HCT116 (cell line): Measurements from ENCODE around the gene TNPO1. TPM values are rescaled to one million over a fixed set of nuclear protein-coding genes. Genes with fewer than 3 reads are reported as not detected.
"Not testable (repeated sequence)": the region's sequence is repeated elsewhere in the genome, so short reads cannot be mapped to it uniquely, and the experiment has no call there.

Source experiments
- ATAC-seq: fragments of 200-7000 bp; cut with Tn5 transposase; 2 replicates; pipeline ENCODE4 v1.9.1; 2020; ENCODE audit warnings: mild to moderate bottlenecking, moderate library complexity
- BruUV-seq: library from RNA; stranded (reverse); fragments of 400-500 nt; replicated peaks from 2 replicates; lab custom pipeline; 2021; lab: Mats Ljungman, UMichigan
- CTCF ChIA-PET: fragments of 300-600 bp; sonication (Branson Sonifier 250); formaldehyde crosslinking; loops from one replicate; lab custom pipeline; 2021; ENCODE audit warnings: antibody characterized with exemption; lab: Charles Lee
- POLR2A ChIA-PET: fragments of 300-600, 350-600 bp; sonication (Branson Sonifier 250); formaldehyde crosslinking; loops from one replicate; lab custom pipeline; 2021; ENCODE audit warnings: antibody characterized with exemption; lab: Charles Lee
- RAD21 ChIA-PET, 2 experiments: fragments of 300-600 bp; sonication (Branson Sonifier 250); formaldehyde crosslinking; loops; one replicate each; lab custom pipeline; 2023; ENCODE audit warnings: low total read pairs in 2 of 2; ENCODE audit not compliant: uncharacterized antibody in 2 of 2, unreplicated experiment in 2 of 2, low non-redundant PET in 1 of 2; lab: Charles Lee
- DNase-seq: peaks from one replicate; pipeline ENCODE4 v3.0.0-alpha.2; 2010; ENCODE audit warnings: low read depth, low spot score
- H2AFZ ChIP-seq: fragments of 200-600 bp; shearing (Covaris generic), sonication (generic); 2 replicates; pipeline ENCODE4 v1.6.1; 2017; ENCODE audit warnings: low read depth, mixed run types, mixed read lengths, antibody characterized with exemption, low read length; ENCODE audit not compliant: poor library complexity, severe bottlenecking
- H3K27ac ChIP-seq: 2 replicates; pipeline ENCODE4 v1.5.1; 2012; ENCODE audit warnings: low read depth, low read length
- H3K27me3 ChIP-seq: fragments of 200-600 bp; sonication (generic); 2 replicates; pipeline ENCODE4 v1.6.1; 2016; ENCODE audit warnings: mixed run types, low read length, mixed read lengths; ENCODE audit not compliant: insufficient read depth
- H3K36me3 ChIP-seq, 2 experiments: fragments of 200-500 bp in 1 of 2; fragments of 200-600 bp in 1 of 2; sonication (Bioruptor generic) in 1 of 2; sonication (generic) in 1 of 2; 2 replicates each; pipeline versions ENCODE4 v1.5.1 to v1.6.1; 2014 to 2016; ENCODE audit warnings: low read length in 2 of 2, inconsistent platforms in 1 of 2, mixed read lengths in 1 of 2, mixed run types in 1 of 2; ENCODE audit not compliant: insufficient read depth in 2 of 2, control insufficient read depth in 1 of 2
- H3K4me1 ChIP-seq, 2 experiments: fragments of 200-600 bp in 1 of 2; sonication (generic) in 1 of 2; 2 replicates each; pipeline versions ENCODE4 v1.5.1 to v1.6.1; 2012 to 2017; ENCODE audit warnings: low read length in 2 of 2, inconsistent platforms in 1 of 2, mild to moderate bottlenecking in 1 of 2, mixed read lengths in 1 of 2, mixed run types in 1 of 2, moderate library complexity in 1 of 2; ENCODE audit not compliant: insufficient read depth in 2 of 2, control insufficient read depth in 1 of 2
- H3K4me2 ChIP-seq: fragments of 200-600 bp; sonication (generic); 2 replicates; pipeline ENCODE4 v1.6.1; 2017; ENCODE audit warnings: mixed run types, low read length, mixed read lengths
- H3K4me3 ChIP-seq, 2 experiments: fragments of 200-600 bp in 1 of 2; sonication (generic) in 1 of 2; replicated peaks in 1 of 2; 2 replicates each; pipeline ENCODE4 v1.5.1; 2011 to 2016; ENCODE audit warnings: low read length in 2 of 2, control low read depth in 1 of 2, low read depth in 1 of 2, mild to moderate bottlenecking in 1 of 2, mixed read lengths in 1 of 2, mixed run types in 1 of 2
- H3K79me2 ChIP-seq: fragments of 200-600 bp; sonication (generic); 2 replicates; pipeline ENCODE4 v1.6.1; 2017; ENCODE audit warnings: mild to moderate bottlenecking, mixed run types, low read length, moderate library complexity, mixed read lengths; ENCODE audit not compliant: insufficient read depth
- H3K9ac ChIP-seq: fragments of 200-600 bp; sonication (generic); 2 replicates; pipeline ENCODE4 v1.6.1; 2016; ENCODE audit warnings: low read length, mixed read lengths
- H3K9me2 ChIP-seq: fragments of 200-600 bp; sonication (generic), shearing (Covaris generic); 2 replicates; pipeline ENCODE4 v1.6.1; 2017; ENCODE audit warnings: mixed run types, mild to moderate bottlenecking, moderate library complexity; ENCODE audit not compliant: insufficient read depth
- H3K9me3 ChIP-seq, 2 experiments: fragments of 200-500 bp in 1 of 2; fragments of 200-600 bp in 1 of 2; sonication (Bioruptor generic) in 1 of 2; sonication (generic) in 1 of 2; 2 replicates each; pipeline ENCODE4 v1.6.1; 2014 to 2017; ENCODE audit warnings: low read length in 2 of 2, mixed read lengths in 2 of 2, inconsistent platforms in 1 of 2, low read depth in 1 of 2, mild to moderate bottlenecking in 1 of 2, mixed run types in 1 of 2, moderate library complexity in 1 of 2; ENCODE audit not compliant: control insufficient read depth in 1 of 2, insufficient read depth in 1 of 2
- H4K20me1 ChIP-seq: fragments of 200-600 bp; sonication (generic), shearing (Covaris generic); 2 replicates; pipeline ENCODE4 v1.6.1; 2017; ENCODE audit warnings: mixed run types, mild to moderate bottlenecking, moderate library complexity; ENCODE audit not compliant: insufficient read depth
- CBX3 ChIP-seq: IDR thresholded peaks from 2 replicates; pipeline ENCODE4 v1.6.1; 2012; ENCODE audit warnings: low read depth
- CEBPB ChIP-seq: IDR thresholded peaks from 2 replicates; pipeline ENCODE4 v1.6.1; 2012; ENCODE audit warnings: low read depth
- EZH2 ChIP-seq: fragments of 200-600 bp; sonication (generic); IDR thresholded peaks from 2 replicates; pipeline ENCODE4 v1.6.1; 2017; ENCODE audit warnings: antibody characterized with exemption, mixed run types
- EZH2phosphoT487 ChIP-seq: fragments of 200-600 bp; IDR thresholded peaks from 2 replicates; pipeline ENCODE4 v1.6.1; 2018; ENCODE audit warnings: antibody characterized with exemption, borderline replicate concordance
- FOSL1 ChIP-seq: IDR thresholded peaks from 2 replicates; pipeline ENCODE4 v1.6.1; 2012; ENCODE audit warnings: low read depth
- JUND ChIP-seq: IDR thresholded peaks from 2 replicates; pipeline ENCODE4 v1.6.1; 2012
- POLR2AphosphoS5 ChIP-seq: IDR thresholded peaks from 2 replicates; pipeline ENCODE4 v1.6.1; 2011; ENCODE audit warnings: mild to moderate bottlenecking, low read depth, low read length, moderate library complexity
- RAD21 ChIP-seq: IDR thresholded peaks from 2 replicates; pipeline ENCODE4 v1.6.1; 2012; ENCODE audit warnings: low read depth, mild to moderate bottlenecking
- SIN3A ChIP-seq: IDR thresholded peaks from 2 replicates; pipeline ENCODE4 v1.6.1; 2012; ENCODE audit warnings: low read depth
- SP1 ChIP-seq: IDR thresholded peaks from 2 replicates; pipeline ENCODE4 v1.6.1; 2012; ENCODE audit warnings: low read depth
- SRF ChIP-seq: IDR thresholded peaks from 2 replicates; pipeline ENCODE4 v1.6.1; 2012; ENCODE audit warnings: low read depth
- TCF7L2 ChIP-seq: IDR thresholded peaks from 2 replicates; pipeline ENCODE4 v1.7.0; 2011; ENCODE audit warnings: borderline replicate concordance, inconsistent platforms; ENCODE audit not compliant: insufficient read depth, insufficient read length; ENCODE audit errors: extremely low read depth
- ZFX ChIP-seq: fragments of 450-650 bp; IDR thresholded peaks from 2 replicates; pipeline ENCODE4 v1.6.1; 2017
- ZNF274 ChIP-seq: fragments of 200-500 bp; sonication (Bioruptor generic); IDR thresholded peaks from 2 replicates; pipeline ENCODE4 v1.6.1; 2014; ENCODE audit warnings: mild to moderate bottlenecking, low read depth, low read length, inconsistent platforms
- intact Hi-C: fragments of 100-400 bp; cut with micrococcal nuclease; formaldehyde crosslinking; loops from 2 replicates; pipeline ENCODE4 v1.10.0; 2022
- total RNA-seq: library from RNA; stranded (reverse); gene quantifications from one replicate; pipeline ENCODE4 v1.2.1, GENCODE V29; 2021; ENCODE audit not compliant: unreplicated experiment
- TF ChIP-seq, protein P1 (sequence below): IDR thresholded peaks from 2 replicates; pipeline ENCODE4 v1.6.1; 2012
- TF ChIP-seq, protein P2 (sequence below), 3 experiments: fragments of 200-600 bp in 1 of 3; sonication (generic) in 1 of 3; IDR thresholded peaks in 2 of 3; conservative IDR thresholded peaks in 1 of 3; 2 replicates each; pipeline ENCODE4 v1.5.1; 2012 to 2017; ENCODE audit warnings: low read depth in 2 of 3, low read length in 2 of 3, antibody characterized with exemption in 1 of 3, borderline replicate concordance in 1 of 3, control low read depth in 1 of 3, mild to moderate bottlenecking in 1 of 3, mixed read lengths in 1 of 3, mixed run types in 1 of 3, moderate library complexity in 1 of 3; ENCODE audit not compliant: insufficient read depth in 1 of 3
- TF ChIP-seq, protein P3 (sequence below): IDR thresholded peaks from 2 replicates; pipeline ENCODE4 v1.6.1; 2011; ENCODE audit warnings: mild to moderate bottlenecking, low read length, moderate library complexity; ENCODE audit not compliant: insufficient replicate concordance; ENCODE audit errors: extremely low read depth

TNPO1 gene
- total RNA-seq, 1 experiment from 2014 or later, result 104 TPM

DNA sequence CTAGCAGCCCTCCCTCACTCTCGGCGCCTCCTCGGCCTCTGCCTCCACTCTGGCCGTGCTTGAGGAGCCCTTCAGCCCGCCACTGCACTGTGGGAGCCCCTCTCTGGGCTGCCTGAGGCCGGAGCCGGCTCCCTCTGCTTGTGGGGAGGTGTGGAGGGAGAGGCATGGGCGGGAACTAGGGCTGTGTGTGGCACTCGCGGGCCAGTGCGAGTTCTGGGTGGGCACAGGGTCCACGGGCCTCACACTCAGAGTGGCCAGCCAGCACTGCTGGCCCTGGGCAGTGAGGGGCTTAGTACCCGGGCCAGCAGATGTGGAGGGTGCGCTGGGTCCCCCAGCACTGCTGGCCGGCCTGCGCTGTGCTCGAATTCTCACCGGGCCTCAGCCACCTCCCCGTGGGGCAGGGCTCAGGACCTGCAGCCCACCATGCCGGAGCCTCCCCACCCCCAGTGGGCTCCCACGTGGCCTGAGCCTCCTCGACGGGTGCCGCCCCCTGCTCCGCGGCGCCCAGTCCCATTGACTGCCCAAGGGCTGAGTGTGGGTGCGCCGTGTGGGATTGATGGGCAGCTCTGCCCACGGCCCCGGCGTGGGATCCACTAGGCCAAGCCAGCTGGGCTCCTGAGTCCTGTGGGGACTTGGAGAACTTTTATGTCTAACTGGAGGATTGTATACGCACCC, 109.0 kb downstream of the TNPO1 start:
- no peaks in the 10 kb centered on the region for H3K79me2 ChIP-seq
- TF ChIP-seq ZNF274 (no peak), RAD21 (no peak), SRF (no peak), CEBPB (no peak), JUND (no peak), CBX3 (no peak), FOSL1 (no peak), EZH2phosphoT487 (no peak), SP1 (no peak), POLR2AphosphoS5 (no peak), ZFX (no peak), TCF7L2 (no peak), SIN3A (no peak), EZH2 (no peak)
- TF ChIP-seq, protein P1, sequence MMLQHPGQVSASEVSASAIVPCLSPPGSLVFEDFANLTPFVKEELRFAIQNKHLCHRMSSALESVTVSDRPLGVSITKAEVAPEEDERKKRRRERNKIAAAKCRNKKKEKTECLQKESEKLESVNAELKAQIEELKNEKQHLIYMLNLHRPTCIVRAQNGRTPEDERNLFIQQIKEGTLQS, result no peak
- TF ChIP-seq, protein P2, sequence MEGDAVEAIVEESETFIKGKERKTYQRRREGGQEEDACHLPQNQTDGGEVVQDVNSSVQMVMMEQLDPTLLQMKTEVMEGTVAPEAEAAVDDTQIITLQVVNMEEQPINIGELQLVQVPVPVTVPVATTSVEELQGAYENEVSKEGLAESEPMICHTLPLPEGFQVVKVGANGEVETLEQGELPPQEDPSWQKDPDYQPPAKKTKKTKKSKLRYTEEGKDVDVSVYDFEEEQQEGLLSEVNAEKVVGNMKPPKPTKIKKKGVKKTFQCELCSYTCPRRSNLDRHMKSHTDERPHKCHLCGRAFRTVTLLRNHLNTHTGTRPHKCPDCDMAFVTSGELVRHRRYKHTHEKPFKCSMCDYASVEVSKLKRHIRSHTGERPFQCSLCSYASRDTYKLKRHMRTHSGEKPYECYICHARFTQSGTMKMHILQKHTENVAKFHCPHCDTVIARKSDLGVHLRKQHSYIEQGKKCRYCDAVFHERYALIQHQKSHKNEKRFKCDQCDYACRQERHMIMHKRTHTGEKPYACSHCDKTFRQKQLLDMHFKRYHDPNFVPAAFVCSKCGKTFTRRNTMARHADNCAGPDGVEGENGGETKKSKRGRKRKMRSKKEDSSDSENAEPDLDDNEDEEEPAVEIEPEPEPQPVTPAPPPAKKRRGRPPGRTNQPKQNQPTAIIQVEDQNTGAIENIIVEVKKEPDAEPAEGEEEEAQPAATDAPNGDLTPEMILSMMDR (IDR thresholded peaks at IDR 0.05 in 2 of 3, conservative IDR thresholded peaks at IDR 0.05 in 1 of 3; ENCODE audit: borderline replicate concordance in 1 of 3, insufficient read depth in 1 of 3, low read depth in 2 of 3, low read length in 2 of 3), result no peak
- TF ChIP-seq, protein P3, sequence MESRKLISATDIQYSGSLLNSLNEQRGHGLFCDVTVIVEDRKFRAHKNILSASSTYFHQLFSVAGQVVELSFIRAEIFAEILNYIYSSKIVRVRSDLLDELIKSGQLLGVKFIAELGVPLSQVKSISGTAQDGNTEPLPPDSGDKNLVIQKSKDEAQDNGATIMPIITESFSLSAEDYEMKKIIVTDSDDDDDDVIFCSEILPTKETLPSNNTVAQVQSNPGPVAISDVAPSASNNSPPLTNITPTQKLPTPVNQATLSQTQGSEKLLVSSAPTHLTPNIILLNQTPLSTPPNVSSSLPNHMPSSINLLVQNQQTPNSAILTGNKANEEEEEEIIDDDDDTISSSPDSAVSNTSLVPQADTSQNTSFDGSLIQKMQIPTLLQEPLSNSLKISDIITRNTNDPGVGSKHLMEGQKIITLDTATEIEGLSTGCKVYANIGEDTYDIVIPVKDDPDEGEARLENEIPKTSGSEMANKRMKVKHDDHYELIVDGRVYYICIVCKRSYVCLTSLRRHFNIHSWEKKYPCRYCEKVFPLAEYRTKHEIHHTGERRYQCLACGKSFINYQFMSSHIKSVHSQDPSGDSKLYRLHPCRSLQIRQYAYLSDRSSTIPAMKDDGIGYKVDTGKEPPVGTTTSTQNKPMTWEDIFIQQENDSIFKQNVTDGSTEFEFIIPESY, result no peak
- TF ChIP-seq, all 23 proteins: peak for 0
- no TSS peak for BruUV-seq

DNA sequence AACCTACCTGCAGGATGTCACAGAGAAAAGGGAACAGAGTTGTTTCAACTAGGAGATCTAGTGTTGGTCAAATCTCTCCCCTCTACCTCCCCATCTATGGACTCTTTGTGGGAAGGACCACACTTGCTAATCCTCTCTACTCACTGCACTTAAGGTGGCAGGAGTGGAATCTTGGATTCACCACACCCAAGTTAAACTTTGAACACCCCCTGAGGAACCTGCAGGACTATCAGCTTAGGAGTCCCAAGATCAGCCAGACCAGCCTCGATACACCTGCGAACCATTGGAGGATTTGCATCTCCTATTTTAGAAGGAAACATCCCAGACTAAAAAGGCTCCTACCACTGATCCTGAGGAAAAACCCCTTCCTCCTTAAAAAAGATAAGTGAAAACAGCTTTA, 116.2 kb downstream of the TNPO1 start:
- H3K79me2 ChIP-seq, H3K4me3 ChIP-seq, H3K4me1 ChIP-seq, CTCF ChIA-PET, H3K36me3 ChIP-seq, H3K27ac ChIP-seq, POLR2A ChIA-PET, H4K20me1 ChIP-seq, H3K9me2 ChIP-seq, H3K9me3 ChIP-seq, RAD21 ChIA-PET, H3K27me3 ChIP-seq, BruUV-seq, H2AFZ ChIP-seq, intact Hi-C loops, ATAC-seq, H3K4me2 ChIP-seq, H3K9ac ChIP-seq, DNase-seq: not testable (repeated sequence)

More for the DNA sequence above, 109.0 kb downstream of the TNPO1 start:
- no peaks in the 10 kb centered on the region for H3K9me2 ChIP-seq
- no peak overlapping the region for H3K4me2 ChIP-seq
- intact Hi-C loops, result loop anchor here (10.0 kb wide), 2 partner anchors 149 to 609 kb away; no protein-coding TSS in a partner anchor
- no peak for ATAC-seq
- RAD21 ChIA-PET, result no interaction called here
- no peaks in the 10 kb centered on the region for H3K36me3 ChIP-seq
- no peaks in the 10 kb centered on the region for H3K27me3 ChIP-seq
- H3K4me1 ChIP-seq, result no peaks in the 10 kb centered on the region
- H3K9me3 ChIP-seq, result no peaks in the 10 kb centered on the region
- CTCF ChIA-PET, result no interaction called here
- no peak for DNase-seq
- no peak overlapping the region for H2AFZ ChIP-seq
- POLR2A ChIA-PET, result no interaction called here
- no peak overlapping the region for H3K9ac ChIP-seq
- H3K4me3 ChIP-seq, result no peak overlapping the region
- no peaks in the 10 kb centered on the region for H4K20me1 ChIP-seq
- H3K27ac ChIP-seq, result no peak overlapping the region
